Measurements from ENCODE around the gene NFIC.

- peak; percentile 59 for TF ChIP-seq SP1 (IDR thresholded peaks at IDR 0.05)
- TF ChIP-seq HNF4A (conservative IDR thresholded peaks at IDR 0.05): peak; percentile 33 to 35
- TF ChIP-seq CTCF (IDR thresholded peaks at IDR 0.05; ENCODE audit: low read depth, low read length, missing input control): no peak
- TF ChIP-seq GABPA (IDR thresholded peaks at IDR 0.05 in 1 of 2, conservative IDR thresholded peaks at IDR 0.05 in 1 of 2): no peak
- TF ChIP-seq RAD21 (IDR thresholded peaks at IDR 0.05): peak in 1 of 2 donors; percentile 15
- TF ChIP-seq REST (IDR thresholded peaks at IDR 0.05): peak; percentile 19
- no peak for TF ChIP-seq MAX (IDR thresholded peaks at IDR 0.05)
- no peak for TF ChIP-seq ZBTB33 (IDR thresholded peaks at IDR 0.05)
- TF ChIP-seq FOXA1 (IDR thresholded peaks at IDR 0.05): no peak
- no peak for TF ChIP-seq EGR1 (IDR thresholded peaks at IDR 0.05; ENCODE audit: low read depth in 2 of 2)
- peak; percentile 7 for TF ChIP-seq TAF1 (conservative IDR thresholded peaks at IDR 0.05)
Observed at GRCh38 chr19:3407556-3408516, 41.5 kb downstream of the NFIC start.
